ENCODE results near the gene CCDC57.

Gene CCDC57

GRCh38 chr17:82234211-82235055 is 21.8 kb upstream of the CCDC57 start:
- no peaks in the 10 kb centered on the region for H3K9me3 ChIP-seq (replicated peaks; ENCODE audit: insufficient read depth, low read length)
- 0 out of 2 replicates have a peak, but pooled peaks cover 7% of the 10 kb centered on the region for H3K4me1 ChIP-seq (ENCODE audit: low read length)
- H3K79me2 ChIP-seq (ENCODE audit: low read length): 0 out of 2 replicates have a peak, but pooled peaks cover 5% of the 10 kb centered on the region
- no peaks in the 10 kb centered on the region for H4K20me1 ChIP-seq (ENCODE audit: insufficient read depth, low read length)
- H2AFZ ChIP-seq (ENCODE audit: low read length): no peak overlapping the region
- no peak overlapping the region for H3K4me3 ChIP-seq (ENCODE audit: low read length)
- no peaks in the 10 kb centered on the region for H3K27me3 ChIP-seq (replicated peaks; ENCODE audit: insufficient read depth, low read length)
- no peak for DNase-seq
- H3K36me3 ChIP-seq (replicated peaks; ENCODE audit: insufficient read depth, low read length): no peaks in the 10 kb centered on the region
- no peak for TF ChIP-seq EZH2 (optimal IDR thresholded peaks at IDR 0.05; ENCODE audit: low read depth, low read length)
- no peak for TF ChIP-seq EZH2phosphoT487 (IDR thresholded peaks at IDR 0.05; ENCODE audit: low read length)
- TF ChIP-seq CTCF (IDR thresholded peaks at IDR 0.05; ENCODE audit: low read length): no peak
- H3F3A ChIP-seq (ENCODE audit: insufficient read depth, low read length): no peaks in the 10 kb centered on the region
- no peak overlapping the region for H3K4me2 ChIP-seq (ENCODE audit: low read depth, low read length)
- no peaks in the 10 kb centered on the region for H3K9me2 ChIP-seq (replicated peaks; ENCODE audit: insufficient read depth, low read length)
- no peak overlapping the region for H3K27ac ChIP-seq (ENCODE audit: low read length)
- no peak overlapping the region for H3K9ac ChIP-seq (ENCODE audit: low read length)

GRCh38 chr17:82232876-82233785 is 20.5 kb upstream of the CCDC57 start:
- Histone ChIP-seq H3K9ac (ENCODE audit: low read length) (no peak overlapping the region), H3K36me3 (replicated peaks; ENCODE audit: insufficient read depth, low read length) (no peaks in the 10 kb centered on the region), H3K9me3 (replicated peaks; ENCODE audit: insufficient read depth, low read length) (no peaks in the 10 kb centered on the region), H4K20me1 (ENCODE audit: insufficient read depth, low read length) (no peaks in the 10 kb centered on the region), H3K4me3 (ENCODE audit: low read length) (no peak overlapping the region), H3K27me3 (replicated peaks; ENCODE audit: insufficient read depth, low read length) (no peaks in the 10 kb centered on the region), H3K27ac (ENCODE audit: low read length) (no peak overlapping the region), H3K9me2 (replicated peaks; ENCODE audit: insufficient read depth, low read length) (no peaks in the 10 kb centered on the region), H3K4me2 (ENCODE audit: low read depth, low read length) (no peak overlapping the region), H2AFZ (ENCODE audit: low read length) (no peak overlapping the region), H3K79me2 (ENCODE audit: low read length) (0 out of 2 replicates have a peak, but pooled peaks cover 5% of the 10 kb centered on the region), H3F3A (ENCODE audit: insufficient read depth, low read length) (peaks cover under 1% of the 10 kb centered on the region), H3K4me1 (ENCODE audit: low read length) (peaks cover 8% of the 10 kb centered on the region)
- TF ChIP-seq CTCF (IDR thresholded peaks at IDR 0.05; ENCODE audit: low read length): no peak
- TF ChIP-seq EZH2phosphoT487 (IDR thresholded peaks at IDR 0.05; ENCODE audit: low read length): no peak
- no peak for TF ChIP-seq EZH2 (optimal IDR thresholded peaks at IDR 0.05; ENCODE audit: low read depth, low read length)
- no peak for DNase-seq

- H3K36me3 ChIP-seq (replicated peaks; ENCODE audit: insufficient read depth, low read length): no peaks in the 10 kb centered on the region
- DNase-seq: no peak
- H3K9me2 ChIP-seq (replicated peaks; ENCODE audit: insufficient read depth, low read length): no peaks in the 10 kb centered on the region
- no peaks in the 10 kb centered on the region for H3K27me3 ChIP-seq (replicated peaks; ENCODE audit: insufficient read depth, low read length)
- no peaks in the 10 kb centered on the region for H4K20me1 ChIP-seq (ENCODE audit: insufficient read depth, low read length)
- no peak overlapping the region for H3K27ac ChIP-seq (ENCODE audit: low read length)
- peaks cover 12% of the 10 kb centered on the region for H3K4me1 ChIP-seq (ENCODE audit: low read length)
- 0 out of 2 replicates have a peak, but pooled peaks cover 5% of the 10 kb centered on the region for H3K79me2 ChIP-seq (ENCODE audit: low read length)
- H3K9me3 ChIP-seq (replicated peaks; ENCODE audit: insufficient read depth, low read length): no peaks in the 10 kb centered on the region
- TF ChIP-seq CTCF (IDR thresholded peaks at IDR 0.05; ENCODE audit: low read length): no peak
- no peak for TF ChIP-seq EZH2phosphoT487 (IDR thresholded peaks at IDR 0.05; ENCODE audit: low read length)
- no peak for TF ChIP-seq EZH2 (optimal IDR thresholded peaks at IDR 0.05; ENCODE audit: low read depth, low read length)
- H2AFZ ChIP-seq (ENCODE audit: low read length): no peak overlapping the region
- H3K4me2 ChIP-seq (ENCODE audit: low read depth, low read length): no peak overlapping the region
- no peak overlapping the region for H3K9ac ChIP-seq (ENCODE audit: low read length)
- H3K4me3 ChIP-seq (ENCODE audit: low read length): no peak overlapping the region
- H3F3A ChIP-seq (ENCODE audit: insufficient read depth, low read length): peaks cover 6% of the 10 kb centered on the region
Measured at GRCh38 chr17:82232322-82232820, 19.7 kb upstream of the CCDC57 start.

Measured in MM.1S (cell line).